GM21619 (cell line): ENCODE measurements around the gene CACNA1C.
A peak's percentile ranks its signal among the peaks of the same experiment; 100 is the strongest.

ENCODE experiments used
- ATAC-seq: cut with Tn5 transposase; IDR thresholded peaks from one replicate; pipeline ENCODE4 v1.9.1; 2021; ENCODE audit not compliant: unreplicated experiment

CACNA1C gene

DNA sequence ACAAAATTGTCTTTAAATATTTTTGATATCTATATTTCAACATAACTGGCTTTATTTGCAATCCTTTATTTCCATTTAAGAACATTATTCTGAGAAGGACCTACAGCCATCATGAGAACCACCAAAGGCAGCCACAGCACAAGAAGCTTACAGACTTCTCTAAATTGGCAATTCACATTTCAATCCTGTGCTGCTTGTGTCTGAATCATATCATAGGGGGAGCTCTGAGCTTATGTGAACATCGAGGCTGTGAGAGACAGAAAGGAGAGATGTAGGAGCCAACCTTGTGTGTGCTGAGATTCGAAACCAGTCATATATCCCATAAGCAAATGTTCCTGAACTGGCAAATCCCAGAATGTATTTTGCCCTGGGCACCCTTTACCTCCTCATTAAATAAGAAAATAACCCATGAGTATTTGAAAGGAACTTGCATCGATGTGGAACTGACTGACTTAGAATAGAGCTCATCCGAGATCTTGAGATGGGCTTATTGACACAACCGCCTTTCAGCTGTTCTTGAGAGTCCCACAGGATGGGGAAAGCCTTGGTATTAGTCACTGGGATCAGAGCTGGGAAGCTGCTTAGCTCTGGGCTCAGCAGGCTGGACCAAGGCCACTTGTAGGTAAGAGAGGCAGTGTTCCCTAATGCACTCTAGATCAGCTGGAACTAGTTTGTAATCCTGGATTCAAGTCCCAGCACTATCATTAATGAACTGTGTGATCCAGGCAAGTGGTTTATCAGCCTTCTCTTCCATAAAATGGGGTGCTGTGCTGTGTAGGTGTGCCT lies 329.8 kb downstream of the CACNA1C start:
- ATAC-seq: no peak

DNA sequence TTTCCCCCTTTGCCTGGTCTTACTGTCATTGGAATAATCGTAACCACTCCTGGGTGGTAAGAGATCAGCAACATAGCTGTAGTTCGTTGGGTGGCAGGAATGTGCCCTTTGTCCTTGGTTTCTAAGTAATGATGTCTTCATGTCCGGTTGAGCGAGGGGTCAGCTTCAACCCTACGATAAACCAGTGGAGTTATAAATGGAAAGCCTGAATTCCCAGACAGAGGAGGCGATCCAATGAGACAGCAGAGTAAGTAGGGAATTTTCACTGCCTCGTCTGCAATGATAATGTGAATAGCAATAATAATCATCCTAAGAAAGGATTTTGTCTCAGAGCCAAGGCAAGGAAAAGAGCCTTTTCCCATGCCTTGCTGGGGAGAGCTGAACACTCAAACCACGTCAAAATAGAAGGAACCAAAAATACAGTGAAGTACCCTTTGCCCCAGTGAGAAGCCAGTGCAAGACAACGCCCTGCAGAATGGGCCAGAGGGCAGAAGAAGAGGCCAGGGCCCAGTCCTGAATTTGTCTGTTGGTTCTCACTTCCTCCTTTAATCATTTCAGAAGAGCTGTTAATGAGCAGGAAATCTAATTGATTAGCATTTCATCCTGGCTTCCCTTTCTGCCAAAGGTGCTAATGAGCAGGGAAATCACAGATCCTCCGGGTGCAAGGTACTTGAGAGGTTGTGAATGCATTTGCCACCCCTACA lies 330.7 kb downstream of the CACNA1C start:
- ATAC-seq: no peak

DNA sequence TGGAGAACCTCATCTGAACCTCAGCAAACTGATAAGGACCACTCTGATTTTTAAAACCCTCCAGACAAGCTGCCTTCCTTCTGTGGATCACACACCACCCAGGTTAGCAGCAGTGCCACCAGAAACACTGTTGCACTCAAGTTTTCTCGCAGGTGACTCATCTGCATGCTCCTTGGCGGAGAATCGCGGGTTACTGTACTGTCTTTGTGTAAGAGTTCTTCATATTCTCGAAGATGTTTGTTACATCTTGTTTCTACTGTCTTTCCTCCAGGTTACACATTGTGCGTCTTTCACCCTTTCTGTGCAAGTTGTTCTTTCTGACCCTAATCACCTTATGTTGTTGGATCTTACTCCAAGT lies 331.2 kb downstream of the CACNA1C start:
- no peak for ATAC-seq

DNA sequence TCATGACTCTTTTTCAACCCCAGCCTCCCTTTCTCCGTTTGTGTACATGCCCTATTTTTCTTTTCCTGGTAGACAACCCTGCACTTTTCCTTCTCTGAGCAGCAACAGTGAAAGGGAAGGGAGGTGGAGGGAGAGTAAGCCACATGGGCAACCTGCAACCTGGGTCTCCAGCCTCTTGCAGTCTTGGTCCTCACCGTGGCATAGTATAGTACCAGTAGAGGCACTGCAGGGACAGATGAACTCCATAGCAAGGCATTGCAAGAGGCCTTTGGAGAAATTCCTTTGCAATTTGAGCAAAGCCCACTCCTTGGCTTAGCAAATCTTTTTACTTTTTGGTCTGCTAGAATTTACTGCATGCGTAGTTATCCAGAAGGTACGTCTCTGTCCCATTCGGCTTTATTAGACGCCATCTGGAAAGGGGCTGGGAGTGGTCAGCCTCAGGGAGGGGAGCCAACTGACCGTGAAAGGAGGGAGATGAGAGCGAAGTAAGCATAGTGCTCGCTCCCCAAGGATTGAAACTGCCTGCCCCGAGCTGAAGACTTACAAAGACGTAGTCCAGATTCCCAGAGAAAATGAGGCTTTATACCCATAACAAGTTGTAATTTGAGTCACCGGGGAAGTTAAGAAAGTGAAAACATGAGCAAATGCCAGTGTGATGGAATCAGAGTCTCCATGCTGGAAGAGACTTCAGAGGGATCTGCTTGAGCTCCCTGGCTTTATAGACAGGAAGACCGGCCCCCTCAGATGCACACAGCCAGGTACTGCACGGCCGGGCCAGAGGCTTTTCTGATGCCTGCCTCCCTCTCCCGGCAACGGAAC lies 332.0 kb downstream of the CACNA1C start:
- ATAC-seq: no peak

DNA sequence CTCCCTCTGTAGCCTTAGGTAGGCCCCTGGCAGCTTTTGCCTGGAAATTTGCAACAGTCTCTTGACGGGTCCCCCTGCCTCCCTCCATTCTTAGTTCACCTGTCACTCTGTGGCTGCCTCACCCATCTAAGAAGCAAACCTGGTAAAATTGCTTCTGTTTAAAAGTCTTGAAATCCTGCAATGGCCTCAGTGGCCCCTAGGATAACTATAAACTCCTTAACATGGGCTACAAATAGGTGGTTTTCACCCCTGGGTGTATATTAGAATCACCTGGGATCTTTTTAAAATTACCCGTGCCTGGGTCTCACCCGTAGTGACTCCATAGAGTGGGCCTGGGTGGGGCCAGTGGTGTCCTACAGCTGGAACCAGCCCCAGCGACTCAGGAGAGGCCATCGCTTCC lies 332.7 kb downstream of the CACNA1C start:
- ATAC-seq: no peak

DNA sequence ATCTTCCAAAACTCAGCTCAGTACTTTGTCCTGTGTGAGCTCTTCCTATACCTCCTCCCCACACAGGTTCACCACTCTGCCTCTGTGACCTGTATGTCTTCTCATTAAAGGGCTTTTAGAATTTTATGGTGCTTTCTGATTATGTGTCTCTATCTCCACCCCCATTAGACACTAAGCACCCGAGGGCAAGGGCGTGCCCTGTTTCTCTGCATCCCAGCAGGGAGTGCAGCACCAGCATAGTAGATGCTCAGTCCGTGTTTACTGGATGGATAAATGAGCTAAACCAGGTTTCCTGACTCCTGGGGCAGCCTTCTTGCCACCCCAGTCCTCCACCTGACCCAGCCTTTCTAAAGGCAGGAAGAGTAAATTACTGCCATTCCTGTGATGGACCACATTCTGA lies 333.8 kb downstream of the CACNA1C start:
- no peak for ATAC-seq

DNA sequence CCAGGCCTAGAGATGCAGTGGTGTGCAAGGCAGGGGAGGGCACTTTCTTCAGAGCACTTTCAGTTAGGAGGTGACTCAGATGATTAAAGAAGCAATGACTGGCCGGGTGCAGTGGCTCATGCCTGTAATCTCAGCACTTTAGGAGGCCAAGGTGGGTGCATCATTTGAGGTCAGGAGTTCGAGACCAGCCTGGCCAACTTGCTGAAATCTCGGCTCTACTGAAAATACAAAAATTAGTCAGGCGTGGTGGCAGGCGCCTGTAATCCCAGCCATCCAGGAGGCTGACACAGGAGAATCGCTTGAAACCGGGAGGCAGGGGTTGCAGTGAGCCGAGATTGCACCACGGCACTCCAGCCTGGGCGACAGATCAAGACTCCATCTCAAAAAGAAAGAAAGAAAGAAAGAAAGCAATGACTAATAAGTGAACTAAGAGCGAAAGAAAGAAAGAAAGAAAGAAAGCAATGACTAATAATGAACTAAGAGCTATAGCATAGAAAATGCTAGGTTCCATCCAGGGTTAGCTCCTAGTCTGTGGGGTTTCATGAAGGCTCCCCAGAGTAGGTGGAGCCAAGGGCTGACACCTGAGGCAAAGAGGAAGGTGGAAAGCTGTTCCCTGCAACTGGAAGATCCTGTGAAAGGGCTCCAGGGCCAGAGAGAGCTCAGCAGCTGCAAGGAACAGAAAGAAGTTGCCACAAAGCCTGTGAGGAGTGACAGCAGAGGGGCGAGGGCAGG lies 334.5 kb downstream of the CACNA1C start:
- peak; percentile 60 for ATAC-seq

DNA sequence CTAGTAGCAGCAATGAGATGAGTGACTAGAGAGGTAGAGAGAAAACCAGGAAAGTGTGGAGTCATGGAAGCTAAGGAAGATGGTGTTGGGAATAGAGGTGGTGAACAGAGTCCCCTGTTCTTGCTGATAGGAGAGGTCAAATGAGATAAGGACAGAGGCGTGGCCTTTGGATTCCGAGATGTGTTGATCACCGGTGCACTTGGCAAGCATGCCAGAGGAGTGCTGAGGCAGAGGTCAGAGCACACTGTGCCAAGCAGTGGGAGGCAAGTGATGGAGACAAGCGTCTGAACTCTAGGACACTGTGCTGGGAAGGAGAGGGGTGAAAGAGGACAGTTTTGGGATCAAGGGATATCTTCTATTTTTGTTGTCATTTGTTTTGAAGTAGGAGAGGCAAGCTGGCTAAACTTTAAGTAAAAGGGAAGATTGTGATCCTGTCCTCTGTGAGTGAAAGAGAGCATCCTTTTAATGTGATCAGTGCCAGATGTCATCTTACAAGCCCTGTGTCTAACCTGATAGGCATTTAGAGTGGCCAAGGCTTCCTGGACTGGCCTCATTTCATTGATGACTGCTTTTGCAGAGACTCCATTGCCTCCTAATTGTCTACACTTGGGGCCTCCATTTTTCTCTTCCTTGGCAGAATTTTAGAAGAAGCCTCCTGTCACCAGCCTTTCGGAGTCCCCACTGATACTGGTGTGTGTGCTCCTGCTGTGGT lies 336.4 kb downstream of the CACNA1C start:
- ATAC-seq: no peak

DNA sequence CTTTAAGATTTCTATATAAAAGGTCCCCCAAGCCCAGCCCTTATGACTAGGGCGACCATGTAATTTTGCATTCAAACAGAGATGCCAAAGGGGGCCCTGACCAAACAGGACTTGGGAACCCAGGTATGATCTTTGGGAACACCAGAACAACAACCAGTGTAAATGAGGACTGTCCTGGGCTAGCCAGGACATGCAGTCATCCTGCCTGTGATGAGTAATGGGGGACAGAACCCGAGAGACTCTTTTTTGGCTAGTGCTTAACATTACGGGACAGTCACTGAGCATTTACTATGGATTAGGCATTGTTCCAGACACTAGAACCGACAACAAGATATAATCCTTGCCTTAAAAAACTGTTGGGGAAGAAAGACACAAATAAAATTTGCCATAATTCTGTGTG lies 337.3 kb downstream of the CACNA1C start:
- no peak for ATAC-seq

DNA sequence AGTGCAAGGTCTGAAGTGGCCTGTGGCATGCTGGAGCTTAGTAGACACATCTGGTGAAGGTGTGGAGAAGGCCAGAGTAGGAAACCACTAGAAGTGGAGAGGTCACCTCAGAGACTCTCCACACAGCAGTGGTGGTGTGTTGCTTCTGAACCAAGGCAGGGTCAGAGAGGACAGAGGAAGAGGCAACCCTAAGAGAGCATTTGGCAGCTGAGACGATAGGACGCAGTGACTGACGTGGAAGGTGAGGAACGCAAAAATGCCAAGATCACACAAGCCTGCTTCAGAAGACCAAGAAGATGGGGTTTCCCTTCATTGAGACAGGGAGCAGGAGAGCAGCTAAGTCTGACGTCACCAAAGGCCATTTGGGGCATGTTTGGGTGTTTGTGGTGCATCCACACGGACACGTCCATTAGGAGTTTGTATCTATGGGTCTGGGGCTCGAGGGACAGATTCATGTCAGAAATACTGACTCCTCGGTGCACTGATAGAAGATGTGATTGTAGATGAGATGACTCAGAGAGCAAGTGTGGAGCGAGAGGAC lies 338.1 kb downstream of the CACNA1C start:
- ATAC-seq: no peak

DNA sequence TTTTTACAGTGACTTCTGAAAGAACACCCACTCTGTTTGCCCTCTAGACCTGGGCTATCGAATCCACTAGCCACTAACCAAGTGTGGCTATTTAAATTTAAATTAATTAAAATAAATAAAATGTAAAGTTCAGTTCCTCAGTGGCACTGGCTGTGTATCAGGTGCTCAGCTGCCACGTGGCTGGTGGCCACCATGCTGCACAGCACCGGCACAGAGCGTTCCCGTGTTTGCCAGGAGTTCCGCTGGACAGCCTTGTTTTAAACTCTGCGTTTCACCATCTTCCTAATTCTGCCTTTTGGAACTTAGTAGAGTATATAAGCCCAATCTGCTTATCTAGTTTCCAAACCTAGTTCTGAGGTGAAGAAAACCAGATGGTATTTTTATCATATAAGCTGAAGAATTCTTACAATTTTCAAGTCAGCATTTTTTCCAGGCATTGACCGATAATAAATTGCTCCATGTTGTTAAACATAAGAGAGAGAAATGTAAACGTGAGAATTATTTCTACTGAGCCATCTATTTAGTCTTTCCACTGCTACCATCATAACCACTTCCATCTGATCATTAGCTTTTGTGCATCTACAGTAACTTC lies 339.0 kb downstream of the CACNA1C start:
- no peak for ATAC-seq

DNA sequence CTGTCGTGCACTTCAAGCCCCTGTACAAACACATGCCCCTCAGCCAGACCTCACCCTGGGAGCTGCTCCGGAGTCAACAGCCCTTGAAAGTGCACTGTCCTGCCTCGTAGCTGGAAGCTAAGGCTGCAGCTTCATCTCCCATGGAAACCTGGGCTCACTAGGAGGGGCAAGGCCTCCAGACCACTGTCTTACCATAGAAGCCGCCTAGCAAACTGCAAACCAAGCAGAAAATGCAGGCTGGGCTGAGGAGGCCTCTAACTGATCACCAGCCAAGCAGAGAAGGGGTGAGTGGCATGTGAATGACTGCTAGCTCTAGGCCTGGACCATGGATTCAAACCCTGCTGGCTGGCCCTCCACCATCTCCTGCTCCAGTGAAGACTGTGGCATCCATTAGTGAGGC lies 340.2 kb downstream of the CACNA1C start:
- no peak for ATAC-seq

DNA sequence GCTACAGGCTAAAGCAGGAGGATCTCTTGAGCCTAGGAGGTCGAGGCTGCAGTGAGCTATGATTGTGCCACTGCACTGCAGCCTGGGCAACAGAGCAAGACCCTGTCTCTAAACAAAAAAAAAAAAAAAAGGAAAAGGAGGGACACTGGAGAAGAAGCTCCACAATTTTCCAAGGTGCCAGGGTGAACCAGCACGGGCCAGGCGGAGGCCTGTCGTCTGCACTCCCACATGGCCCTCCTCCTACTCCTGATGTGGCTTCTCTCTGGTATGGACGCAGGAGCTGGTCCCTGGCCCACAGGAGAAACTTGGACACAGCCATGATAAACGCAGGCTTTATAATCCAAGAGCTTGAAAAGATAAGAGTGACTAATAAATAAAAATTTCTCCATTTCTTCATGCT lies 341.2 kb downstream of the CACNA1C start:
- no peak for ATAC-seq

DNA sequence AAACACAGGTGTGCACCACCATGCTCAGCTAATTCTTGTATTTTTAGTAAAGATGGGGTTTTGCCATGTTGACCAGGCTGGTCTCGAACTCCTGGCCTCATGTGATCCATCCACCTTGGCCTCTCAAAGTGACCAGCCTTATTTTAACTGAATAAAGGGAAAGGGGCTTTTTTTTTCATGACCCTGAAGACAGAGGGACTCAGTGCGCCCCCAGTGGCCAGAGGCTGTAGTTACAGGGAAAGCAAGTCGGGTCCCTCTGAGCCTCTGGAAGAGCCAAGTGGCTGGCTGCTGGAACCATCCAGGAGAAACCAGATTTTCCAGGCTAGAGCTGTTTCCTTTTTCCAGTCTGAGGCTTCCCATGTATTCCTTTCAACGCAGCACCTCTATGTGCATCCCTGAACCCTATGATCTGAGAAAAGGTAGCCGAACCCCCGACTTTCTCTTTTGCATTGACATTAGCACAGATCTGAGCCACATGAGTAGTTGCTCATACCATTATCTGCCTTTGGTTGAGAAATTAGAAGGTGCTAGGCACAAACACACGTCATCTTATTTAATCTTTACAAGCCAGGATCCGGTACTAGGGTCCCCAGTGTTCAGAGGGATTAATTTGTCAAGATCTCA lies 342.7 kb downstream of the CACNA1C start:
- ATAC-seq: no peak

DNA sequence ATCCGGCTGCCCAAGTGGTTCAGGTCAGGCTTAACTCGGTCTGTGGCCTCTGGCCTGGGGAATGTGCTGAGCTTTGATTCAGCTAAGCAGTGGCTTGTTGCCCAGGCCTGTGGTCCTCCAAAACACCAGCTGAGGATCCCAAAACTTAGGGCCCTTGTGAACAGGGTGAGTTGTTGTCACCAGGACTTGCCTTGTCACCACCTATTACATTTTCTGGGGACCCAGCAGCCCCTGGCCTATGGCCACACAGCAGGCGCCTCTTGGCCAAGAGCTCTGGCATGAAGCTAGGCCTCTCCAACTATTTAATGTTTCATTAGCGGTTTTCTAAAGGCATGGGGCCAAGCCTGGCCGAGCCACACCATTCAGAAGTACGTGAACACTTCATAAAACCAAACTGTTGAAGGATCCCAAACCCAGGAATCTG lies 343.7 kb downstream of the CACNA1C start:
- no peak for ATAC-seq

DNA sequence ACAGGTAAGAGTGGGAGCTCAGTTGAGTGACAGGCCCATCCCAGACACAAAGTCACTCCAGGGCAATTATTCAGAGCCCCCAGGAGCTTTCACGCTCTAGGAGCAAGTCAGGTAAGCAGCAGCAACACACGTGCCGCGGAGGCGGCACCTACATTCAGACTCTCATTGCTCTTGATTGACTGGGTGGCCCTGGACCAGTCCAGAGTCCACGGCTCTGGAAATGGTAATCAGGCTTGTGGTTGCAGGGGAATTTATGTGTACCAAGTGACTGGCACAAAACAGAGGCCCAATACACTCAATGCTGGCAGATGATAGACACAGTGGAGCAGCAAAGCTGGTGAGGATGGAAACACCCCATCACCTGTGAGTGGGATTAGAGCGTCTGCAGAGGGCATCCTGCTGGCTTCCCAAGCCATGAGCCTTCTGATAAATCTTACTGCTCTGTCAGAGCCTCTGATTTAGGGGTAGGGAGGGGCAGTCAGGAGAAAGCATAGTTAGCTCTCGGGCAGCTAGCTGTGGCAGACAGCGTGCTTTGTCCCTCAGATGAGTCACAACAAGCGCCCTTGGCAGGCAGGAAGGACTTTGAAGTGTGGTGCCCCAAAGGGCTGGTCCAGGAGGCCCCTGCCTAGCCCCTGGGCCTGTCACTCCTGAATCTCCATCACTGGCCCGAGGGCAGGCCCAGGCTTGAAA lies 344.7 kb downstream of the CACNA1C start:
- no peak for ATAC-seq

DNA sequence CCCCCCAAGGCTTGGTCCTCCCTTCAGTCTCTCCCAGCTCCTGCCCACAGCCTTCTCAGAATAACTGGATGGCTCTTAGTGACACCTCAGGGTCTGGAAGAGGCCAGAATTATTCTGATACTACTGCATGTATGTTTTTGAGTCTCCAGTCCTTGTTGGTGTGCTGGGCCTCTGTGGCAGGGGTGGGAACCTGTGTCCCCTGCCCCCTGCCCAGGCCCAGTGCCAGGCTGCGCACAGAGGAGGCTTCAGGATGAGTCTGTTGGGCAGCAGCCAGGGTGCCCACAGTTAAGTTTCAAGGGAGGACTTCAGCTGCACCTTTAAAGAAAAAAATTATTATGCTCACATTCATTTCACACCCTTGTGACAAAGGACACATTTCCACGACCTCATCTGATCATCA lies 348.3 kb downstream of the CACNA1C start:
- no peak for ATAC-seq

DNA sequence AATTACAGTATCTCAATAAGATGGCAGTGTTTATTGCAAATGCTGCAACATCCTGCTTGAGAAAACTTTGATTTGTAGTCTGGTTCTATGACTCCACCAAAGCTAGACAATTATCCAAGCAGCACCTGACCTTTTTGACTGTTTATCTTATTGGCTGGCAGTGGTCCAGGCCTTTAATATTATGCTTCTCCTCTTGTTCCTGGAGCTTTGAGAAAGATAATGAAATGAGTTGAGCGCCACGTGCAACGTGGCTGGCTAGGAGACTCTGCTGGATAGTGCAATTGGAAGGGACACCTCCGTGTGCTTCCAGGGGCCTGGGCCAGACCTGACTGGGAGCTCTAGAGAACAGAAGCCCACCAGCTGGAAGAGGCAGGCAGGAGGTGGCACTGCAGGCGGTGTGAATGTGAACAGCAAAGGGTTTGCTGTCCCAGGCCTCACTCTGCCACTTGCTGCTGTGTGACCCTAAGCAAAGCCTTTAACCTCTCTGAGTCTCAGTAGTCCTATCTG lies 349.3 kb downstream of the CACNA1C start:
- no peak for ATAC-seq
